Activated CD4-positive, alpha-beta T cell treated with anti-CD3 and anti-CD28 coated beads, Interleukin-2, amount 10 ng/mL, durations not matched to agents 24 days and 14 days (primary cell): ENCODE results near the gene PHF3. TPM values are rescaled to one million over a fixed set of nuclear protein-coding genes. Genes with fewer than 3 reads are reported as not detected.
A peak's percentile ranks its signal among the peaks of the same experiment; 100 is the strongest.

Experiments used
- DNase-seq: peaks from one replicate; pipeline ENCODE4 v3.0.0; 2022
- H3K27ac Mint-ChIP-seq: one replicate; pipeline ENCODE4 v1.8.0; 2022; ENCODE audit warnings: mild to moderate bottlenecking, mixed read lengths
- H3K27me3 Mint-ChIP-seq: one replicate; pipeline ENCODE4 v1.8.0; 2022; ENCODE audit warnings: mixed read lengths
- H3K36me3 Mint-ChIP-seq: one replicate; pipeline ENCODE4 v1.8.0; 2022; ENCODE audit warnings: low read depth, mild to moderate bottlenecking, mixed read lengths
- H3K4me1 Mint-ChIP-seq: one replicate; pipeline ENCODE4 v1.8.0; 2021; ENCODE audit warnings: mixed read lengths
- H3K4me3 Mint-ChIP-seq: one replicate; pipeline ENCODE4 v1.8.0; 2022; ENCODE audit warnings: mild to moderate bottlenecking, moderate library complexity, mixed read lengths
- H3K9me3 Mint-ChIP-seq: one replicate; pipeline ENCODE4 v1.8.0; 2021; ENCODE audit warnings: mixed read lengths
- intact Hi-C: fragments of 100-400 bp; cut with micrococcal nuclease; formaldehyde crosslinking; loops from one replicate; pipeline ENCODE4 v1.15.1; 2023
- total RNA-seq: library from RNA; stranded (reverse); gene quantifications from 2 replicates; pipeline ENCODE4 v1.2.3, GENCODE V29; 2022

The PHF3 gene
- total RNA-seq, 1 donor from 2014 or later = 39.1 TPM

DNA sequence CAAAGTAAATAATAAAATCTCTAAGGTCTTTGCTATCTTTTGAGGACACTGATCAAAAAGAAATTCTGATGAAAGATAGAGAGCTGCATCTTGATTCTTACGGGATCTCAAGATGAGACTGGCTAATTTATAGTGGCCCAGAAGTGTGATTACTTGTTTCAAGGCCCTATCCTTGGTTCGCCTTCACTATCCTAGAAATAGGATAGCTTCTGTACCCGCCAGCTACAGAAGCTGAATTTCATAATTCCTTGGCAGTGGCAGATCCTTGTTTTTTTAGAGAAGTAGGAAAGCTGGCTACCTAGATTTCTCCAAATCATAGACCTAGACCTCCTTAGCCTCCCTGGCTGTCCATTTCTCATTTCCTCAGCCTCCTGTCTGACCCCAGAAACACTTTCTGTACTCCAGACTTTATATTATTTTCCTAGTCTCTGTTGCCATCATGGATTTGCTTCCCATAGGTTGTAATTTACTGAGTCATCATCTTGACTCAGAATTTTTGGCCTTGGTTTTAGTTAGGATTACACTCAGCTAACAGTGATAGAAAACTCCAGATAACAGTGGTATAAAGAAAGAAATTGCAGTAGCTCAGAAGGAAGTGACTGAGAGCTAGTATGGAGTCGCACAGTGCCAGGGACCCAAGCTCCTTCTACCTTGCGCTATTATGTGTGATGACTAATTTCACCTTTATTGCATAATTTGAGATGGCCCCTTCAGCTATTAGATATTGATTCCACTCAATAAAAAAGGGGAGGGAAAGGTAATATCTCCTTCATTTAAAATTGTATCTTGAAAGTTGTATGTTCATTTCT is 27.7 kb downstream of the PHF3 start:
- no peak for DNase-seq
- intact Hi-C loops = no loop called here
- H3K9me3 Mint-ChIP-seq = no peaks in the 10 kb centered on the region
- peaks cover 17% of the 10 kb centered on the region for H3K4me1 Mint-ChIP-seq
- H3K36me3 Mint-ChIP-seq = peaks cover 4% of the 10 kb centered on the region
- H3K4me3 Mint-ChIP-seq = no peak overlapping the region
- H3K27ac Mint-ChIP-seq = no peak overlapping the region
- no peaks in the 10 kb centered on the region for H3K27me3 Mint-ChIP-seq

DNA sequence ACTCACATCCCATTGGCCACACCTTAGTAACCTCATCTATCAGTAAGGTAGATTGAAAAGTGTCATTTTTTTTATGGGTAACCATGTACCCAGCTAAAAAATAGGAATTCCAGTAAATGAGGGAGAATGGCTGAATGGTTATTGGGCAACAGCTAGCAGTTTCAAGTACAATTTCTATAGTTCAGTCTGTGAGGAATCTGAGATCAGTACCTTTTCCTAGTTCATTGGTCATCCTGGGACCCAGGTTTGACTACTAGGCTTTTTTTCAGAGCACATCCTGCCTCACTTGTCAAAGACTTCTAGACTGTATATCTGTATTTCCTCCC is 28.3 kb downstream of the PHF3 start:
- no peak overlapping the region for H3K4me3 Mint-ChIP-seq
- intact Hi-C loops = no loop called here
- H3K36me3 Mint-ChIP-seq = peaks cover 4% of the 10 kb centered on the region
- H3K4me1 Mint-ChIP-seq = peaks cover 17% of the 10 kb centered on the region
- H3K27ac Mint-ChIP-seq = no peak overlapping the region
- no peaks in the 10 kb centered on the region for H3K27me3 Mint-ChIP-seq
- no peaks in the 10 kb centered on the region for H3K9me3 Mint-ChIP-seq
- DNase-seq = no peak

DNA sequence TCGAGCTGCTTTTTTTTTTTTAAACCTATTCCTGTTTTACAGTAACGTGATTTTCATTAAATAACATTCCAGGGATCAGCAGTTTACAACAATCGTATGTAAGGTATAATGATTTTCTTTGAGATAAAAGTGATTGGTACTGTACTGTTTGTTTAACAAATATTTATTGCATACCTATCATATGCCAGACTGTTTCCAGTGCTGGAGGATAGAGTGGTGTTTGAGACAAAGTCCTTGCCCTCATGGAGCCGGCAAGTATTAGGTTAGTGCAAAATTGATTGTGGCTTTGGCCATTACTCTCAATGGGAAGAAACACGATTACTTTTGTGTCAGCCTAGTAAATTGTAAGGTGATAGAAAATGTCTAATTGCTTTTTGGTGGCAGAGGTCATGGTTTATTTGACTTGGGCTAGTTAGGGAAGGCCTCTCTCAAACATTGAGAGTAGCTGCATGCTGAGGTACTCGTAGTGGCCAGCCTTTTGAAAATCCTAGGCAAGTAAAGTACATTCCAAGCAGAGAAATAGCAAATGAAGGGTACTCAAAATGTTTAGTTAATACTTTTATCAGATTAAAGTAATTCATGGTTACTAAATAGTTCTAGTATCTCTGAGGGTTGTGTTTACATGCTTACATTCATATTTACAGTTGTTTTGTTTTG is 35.6 kb downstream of the PHF3 start:
- Mint-ChIP-seq H3K27me3 (no peaks in the 10 kb centered on the region), H3K4me1 (peaks cover 2% of the 10 kb centered on the region), H3K27ac (no peak overlapping the region), H3K9me3 (no peaks in the 10 kb centered on the region), H3K4me3 (no peak overlapping the region), H3K36me3 (peaks cover 13% of the 10 kb centered on the region)
- DNase-seq = no peak
- intact Hi-C loops = no loop called here

DNA sequence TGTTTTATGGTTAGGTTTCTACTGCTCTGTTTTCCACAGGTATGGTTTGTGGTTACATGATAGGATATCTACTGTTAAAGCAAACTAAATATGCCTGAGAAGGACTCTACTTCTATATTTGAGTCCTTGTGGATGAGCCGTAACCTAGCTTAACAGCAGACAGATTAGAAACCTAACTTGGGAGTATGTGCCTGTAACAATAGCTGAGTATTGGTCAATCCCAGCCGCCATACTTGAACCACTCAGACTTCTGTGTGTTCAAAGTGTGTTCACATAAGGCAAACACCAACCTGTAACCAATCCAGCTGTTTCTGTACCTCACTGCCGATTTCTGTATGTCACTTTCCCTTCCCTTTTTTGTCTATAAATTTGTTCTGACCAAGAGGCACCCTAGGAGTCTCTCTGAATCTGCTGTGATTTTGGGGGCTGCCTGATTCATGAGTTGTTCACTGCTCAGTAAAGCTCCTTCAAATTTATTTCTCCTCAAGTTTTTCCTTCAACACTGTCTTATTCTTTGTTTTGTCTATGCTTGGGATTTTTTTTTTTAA is 37.1 kb downstream of the PHF3 start:
- no peak for DNase-seq
- Mint-ChIP-seq H3K4me3 (no peak overlapping the region), H3K27me3 (no peaks in the 10 kb centered on the region), H3K4me1 (peaks cover 2% of the 10 kb centered on the region), H3K27ac (no peak overlapping the region), H3K9me3 (no peaks in the 10 kb centered on the region), H3K36me3 (peaks cover 13% of the 10 kb centered on the region)
- intact Hi-C loops = no loop called here

DNA sequence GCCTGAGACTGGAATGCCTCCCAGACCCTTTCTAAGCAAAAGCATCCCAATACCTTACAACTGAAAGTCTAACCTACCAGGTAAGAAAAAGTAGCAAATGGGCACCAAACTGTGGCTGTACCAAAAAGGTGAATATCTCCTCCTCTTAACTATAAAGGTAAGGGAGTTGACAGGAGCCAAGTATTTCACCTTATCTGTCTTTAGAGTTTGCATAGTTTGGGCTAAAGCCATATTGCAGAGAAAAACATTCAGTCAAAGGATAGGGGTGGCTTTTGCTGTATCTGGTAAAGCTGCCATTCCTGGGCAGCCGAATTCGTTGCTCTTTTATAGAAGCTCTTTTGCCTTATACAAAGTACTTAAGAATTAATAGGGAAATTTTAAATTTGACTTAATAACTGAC is 38.1 kb downstream of the PHF3 start:
- Mint-ChIP-seq H3K27ac (no peak overlapping the region), H3K4me3 (no peak overlapping the region), H3K36me3 (peaks cover 13% of the 10 kb centered on the region), H3K9me3 (no peaks in the 10 kb centered on the region), H3K4me1 (peaks cover 2% of the 10 kb centered on the region), H3K27me3 (no peaks in the 10 kb centered on the region)
- intact Hi-C loops = no loop called here
- no peak for DNase-seq

DNA sequence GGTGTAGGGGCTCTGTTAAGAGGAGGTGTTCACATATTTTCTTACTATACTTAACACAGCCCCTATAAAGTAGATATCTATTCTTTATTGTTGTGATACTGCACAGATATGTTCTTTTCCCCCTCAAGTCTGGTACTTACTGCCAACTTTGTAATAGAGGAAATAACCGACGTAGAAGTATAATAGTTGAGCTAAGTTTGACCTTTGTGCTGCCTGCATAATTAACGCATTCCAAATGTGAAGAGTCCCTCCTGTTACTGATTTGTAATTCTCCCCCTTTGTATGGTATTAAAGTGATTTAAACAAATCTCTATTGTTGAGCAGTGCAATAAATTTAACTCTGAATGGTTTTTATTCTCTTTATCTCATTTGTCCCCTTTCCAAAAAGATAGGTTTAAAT is 39.0 kb downstream of the PHF3 start:
- no peak overlapping the region for H3K4me3 Mint-ChIP-seq
- no peaks in the 10 kb centered on the region for H3K9me3 Mint-ChIP-seq
- DNase-seq = no peak
- H3K27ac Mint-ChIP-seq = no peak overlapping the region
- peaks cover 16% of the 10 kb centered on the region for H3K36me3 Mint-ChIP-seq
- peaks cover 2% of the 10 kb centered on the region for H3K4me1 Mint-ChIP-seq
- no peaks in the 10 kb centered on the region for H3K27me3 Mint-ChIP-seq
- intact Hi-C loops = no loop called here

DNA sequence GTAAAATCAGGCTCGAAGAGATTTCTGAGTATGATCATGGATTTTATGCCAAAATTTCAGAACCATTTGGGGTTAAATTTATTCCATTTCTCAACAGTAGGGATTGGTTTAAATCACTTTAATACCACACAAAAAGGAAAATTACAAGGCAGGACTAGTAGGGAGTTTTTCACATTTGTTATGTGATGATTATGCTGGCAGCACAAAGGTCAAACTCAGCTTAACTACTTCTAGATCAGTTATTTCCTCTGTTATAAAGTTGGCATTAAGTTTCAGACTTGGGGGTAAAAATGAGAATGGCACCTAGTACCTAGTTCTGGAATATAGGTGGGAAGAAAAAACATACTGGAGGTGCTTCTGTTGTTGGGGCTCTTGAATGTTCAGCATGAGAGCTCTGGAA is 39.5 kb downstream of the PHF3 start:
- intact Hi-C loops = no loop called here
- H3K4me1 Mint-ChIP-seq = peaks cover 2% of the 10 kb centered on the region

DNA sequence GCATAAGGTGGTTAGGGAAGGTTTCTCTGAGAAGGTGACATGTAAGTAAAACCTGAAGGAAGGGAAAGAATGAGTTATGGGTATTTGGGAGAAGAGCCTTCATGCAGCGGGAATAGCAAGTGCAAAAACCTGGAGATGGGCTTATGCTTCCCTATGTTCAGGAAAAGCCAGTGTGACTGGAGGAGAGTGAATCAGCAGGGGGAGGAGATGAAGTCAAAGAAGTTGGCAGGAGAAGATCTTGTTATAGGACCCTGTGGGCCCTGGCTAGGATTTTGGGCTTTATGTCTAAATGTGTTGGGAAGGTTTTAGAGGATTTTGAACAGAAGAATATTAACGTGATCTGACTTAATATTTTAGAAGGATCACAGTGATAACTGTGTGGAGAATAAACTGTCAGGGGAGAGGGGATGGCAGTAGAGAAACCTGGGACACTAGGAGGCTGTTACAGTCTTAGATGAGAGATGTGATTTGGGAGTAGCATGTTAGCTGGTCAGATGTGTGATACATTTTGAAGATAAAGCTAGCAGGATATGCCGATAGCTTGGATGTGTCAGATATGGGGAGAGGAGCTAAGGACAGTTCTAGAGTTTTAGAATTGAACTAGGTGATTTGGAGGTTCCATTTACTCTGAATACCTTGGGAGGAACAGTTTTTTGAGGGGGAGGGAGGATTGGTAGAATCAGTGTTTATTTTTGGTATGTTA is 41.0 kb downstream of the PHF3 start:
- DNase-seq = no peak
- intact Hi-C loops = no loop called here
- Mint-ChIP-seq H3K4me1 (peaks cover 8% of the 10 kb centered on the region), H3K4me3 (no peak overlapping the region), H3K27me3 (no peaks in the 10 kb centered on the region), H3K36me3 (peaks cover 23% of the 10 kb centered on the region), H3K9me3 (no peaks in the 10 kb centered on the region), H3K27ac (no peak overlapping the region)

More for the DNA sequence above, 39.5 kb downstream of the PHF3 start:
- no peak overlapping the region for H3K27ac Mint-ChIP-seq
- no peak overlapping the region for H3K4me3 Mint-ChIP-seq
- DNase-seq = no peak
- no peaks in the 10 kb centered on the region for H3K9me3 Mint-ChIP-seq
- peaks cover 17% of the 10 kb centered on the region for H3K36me3 Mint-ChIP-seq
- no peaks in the 10 kb centered on the region for H3K27me3 Mint-ChIP-seq

DNA sequence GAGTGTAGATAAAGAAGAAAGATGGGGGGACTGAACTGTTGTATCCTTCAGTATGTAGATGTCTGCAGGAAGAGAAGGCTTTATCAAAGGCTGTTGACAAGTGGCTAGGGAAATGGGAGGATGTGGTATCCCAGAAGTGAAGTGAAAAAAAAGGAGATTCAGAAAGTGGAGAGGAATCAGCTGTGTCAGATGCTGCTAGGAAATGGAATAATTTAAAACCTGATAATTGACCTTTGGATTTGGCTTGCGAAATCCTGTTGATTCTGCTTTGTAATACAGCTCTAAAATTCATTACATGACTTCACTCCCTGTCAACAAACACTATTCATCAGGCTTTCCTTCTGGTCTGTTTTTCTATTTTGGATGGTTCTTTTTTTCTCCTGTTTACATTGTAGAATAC is 41.7 kb downstream of the PHF3 start:
- Mint-ChIP-seq H3K27me3 (no peaks in the 10 kb centered on the region), H3K4me3 (no peak overlapping the region), H3K36me3 (peaks cover 22% of the 10 kb centered on the region), H3K4me1 (peaks cover 8% of the 10 kb centered on the region), H3K27ac (no peak overlapping the region), H3K9me3 (no peaks in the 10 kb centered on the region)
- intact Hi-C loops = no loop called here
- DNase-seq = no peak

DNA sequence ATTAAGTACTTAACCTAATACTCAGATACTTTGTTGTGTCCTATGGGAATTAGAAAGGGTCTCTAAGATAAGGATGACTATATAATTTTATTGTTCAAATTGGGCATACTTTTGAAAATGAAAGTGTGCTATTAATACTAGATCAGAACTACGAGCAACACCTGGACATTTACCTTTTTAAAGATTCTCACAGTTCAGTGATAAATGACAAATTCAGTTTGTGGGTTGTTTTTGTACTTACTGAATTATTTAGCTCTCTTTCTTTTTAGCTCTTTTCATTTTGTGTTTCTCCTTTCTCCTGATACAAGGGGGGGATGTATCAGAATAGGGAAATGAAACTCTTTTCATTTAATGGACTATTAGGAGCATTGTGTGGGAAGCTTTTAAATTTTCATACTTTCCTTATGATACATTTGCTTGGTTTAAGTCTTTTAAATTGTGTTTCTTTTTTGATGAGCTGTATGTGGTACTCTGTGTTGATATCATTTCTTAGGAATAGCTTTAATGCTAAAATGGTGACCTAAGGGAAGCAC is 47.5 kb downstream of the PHF3 start:
- Mint-ChIP-seq H3K4me1 (peaks cover 16% of the 10 kb centered on the region), H3K36me3 (peaks cover 44% of the 10 kb centered on the region), H3K27me3 (no peaks in the 10 kb centered on the region), H3K27ac (no peak overlapping the region), H3K4me3 (no peak overlapping the region), H3K9me3 (no peaks in the 10 kb centered on the region)
- intact Hi-C loops = no loop called here
- no peak for DNase-seq

DNA sequence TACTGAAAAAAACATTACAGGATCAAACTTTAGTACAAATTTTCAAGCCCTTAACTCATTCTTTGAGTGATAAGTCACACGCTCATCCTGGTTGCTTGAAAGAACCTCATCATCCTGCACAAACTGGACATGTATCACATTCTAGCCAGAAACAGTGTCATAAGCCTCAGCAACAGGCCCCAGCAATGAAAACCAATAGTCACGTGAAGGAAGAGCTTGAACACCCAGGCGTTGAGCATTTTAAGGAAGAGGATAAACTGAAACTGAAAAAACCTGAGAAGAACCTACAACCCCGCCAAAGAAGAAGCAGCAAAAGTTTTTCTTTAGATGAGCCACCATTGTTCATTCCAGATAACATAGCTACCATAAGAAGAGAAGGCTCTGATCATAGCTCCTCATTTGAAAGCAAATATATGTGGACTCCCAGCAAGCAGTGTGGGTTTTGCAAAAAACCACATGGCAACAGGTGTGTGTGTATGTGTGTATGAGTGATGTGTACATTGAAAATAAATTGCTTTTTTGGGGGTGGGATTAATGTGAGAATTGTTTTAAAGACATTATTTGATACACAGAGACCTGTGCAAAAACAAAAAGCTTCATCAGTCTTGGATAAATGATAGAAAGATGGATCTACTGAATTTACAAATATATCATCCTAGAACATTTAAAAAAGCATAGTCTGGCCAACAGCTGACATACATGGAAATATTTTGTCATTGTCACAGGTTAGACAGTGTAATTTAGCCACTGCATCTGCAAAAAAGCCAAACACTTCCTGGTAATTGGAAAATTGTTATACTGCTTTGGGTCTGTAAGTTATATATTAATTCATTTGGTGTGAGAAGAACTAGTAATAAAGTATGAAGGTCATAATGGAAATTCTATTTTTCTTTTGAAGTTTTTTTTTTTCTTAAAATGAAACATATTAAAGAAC is 50.1 kb downstream of the PHF3 start:
- Mint-ChIP-seq H3K27me3 (no peaks in the 10 kb centered on the region), H3K4me3 (no peak overlapping the region), H3K4me1 (peaks cover 16% of the 10 kb centered on the region), H3K9me3 (no peaks in the 10 kb centered on the region), H3K27ac (peak overlapping the region; percentile 46), H3K36me3 (peaks cover 34% of the 10 kb centered on the region)
- intact Hi-C loops = loop anchor here (5.0 kb wide), 1 partner anchor 88 kb away; no protein-coding TSS in a partner anchor
- DNase-seq = no peak

DNA sequence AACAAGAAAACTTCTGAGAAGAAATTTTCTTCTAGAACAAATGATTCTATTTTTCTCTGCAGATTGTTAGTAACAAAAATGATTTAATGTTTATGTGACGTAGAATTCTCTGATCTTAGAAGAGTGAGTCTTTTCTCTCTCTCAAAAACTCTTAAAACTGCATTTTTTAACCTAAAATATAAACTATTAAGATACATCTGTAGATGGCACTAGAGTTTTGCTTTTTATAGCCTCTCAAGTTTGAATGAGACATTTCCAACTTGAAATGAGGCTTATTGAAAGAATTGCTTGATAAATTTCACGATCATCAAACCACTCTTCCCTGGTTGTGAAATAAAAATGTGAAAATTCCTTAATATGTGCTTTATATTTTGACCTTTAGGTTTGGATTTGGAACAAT is 53.8 kb downstream of the PHF3 start:
- Mint-ChIP-seq H3K9me3 (no peaks in the 10 kb centered on the region), H3K27me3 (no peaks in the 10 kb centered on the region), H3K36me3 (peaks cover 21% of the 10 kb centered on the region), H3K4me1 (peaks cover 10% of the 10 kb centered on the region), H3K4me3 (no peak overlapping the region), H3K27ac (no peak overlapping the region)
- intact Hi-C loops = loop anchor here (5.0 kb wide), 1 partner anchor 92 kb away; no protein-coding TSS in a partner anchor
- no peak for DNase-seq

DNA sequence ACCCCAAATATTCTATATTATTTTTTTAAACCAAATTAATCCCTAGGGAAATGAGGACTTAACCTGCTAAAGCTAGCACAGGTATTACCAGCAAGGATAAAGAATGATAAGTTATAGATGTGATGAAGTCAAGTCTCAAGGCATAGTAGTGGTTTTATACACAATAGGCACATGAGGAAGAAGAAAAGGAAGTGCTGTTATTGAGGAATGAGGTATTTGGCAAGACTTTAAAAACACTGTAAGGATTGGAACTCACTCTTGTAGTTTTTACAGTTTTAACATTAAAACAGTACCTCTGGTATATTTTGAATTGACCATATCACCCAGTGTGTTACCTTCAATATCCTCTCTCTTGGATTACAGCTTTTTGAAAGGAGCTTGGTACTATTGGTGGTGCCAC is 54.6 kb downstream of the PHF3 start:
- no peak for DNase-seq
- H3K9me3 Mint-ChIP-seq = no peaks in the 10 kb centered on the region
- no peak overlapping the region for H3K4me3 Mint-ChIP-seq
- intact Hi-C loops = no loop called here
- peaks cover 6% of the 10 kb centered on the region for H3K4me1 Mint-ChIP-seq
- no peaks in the 10 kb centered on the region for H3K27me3 Mint-ChIP-seq
- no peak overlapping the region for H3K27ac Mint-ChIP-seq
- H3K36me3 Mint-ChIP-seq = peaks cover 19% of the 10 kb centered on the region
